Measurements from ENCODE around the gene FBL. TPM values are rescaled to one million over a fixed set of nuclear protein-coding genes. Genes with fewer than 3 reads are reported as not detected.

FBL gene
- total RNA-seq, 1 experiment from 2014 or later, result 437 TPM

DNA sequence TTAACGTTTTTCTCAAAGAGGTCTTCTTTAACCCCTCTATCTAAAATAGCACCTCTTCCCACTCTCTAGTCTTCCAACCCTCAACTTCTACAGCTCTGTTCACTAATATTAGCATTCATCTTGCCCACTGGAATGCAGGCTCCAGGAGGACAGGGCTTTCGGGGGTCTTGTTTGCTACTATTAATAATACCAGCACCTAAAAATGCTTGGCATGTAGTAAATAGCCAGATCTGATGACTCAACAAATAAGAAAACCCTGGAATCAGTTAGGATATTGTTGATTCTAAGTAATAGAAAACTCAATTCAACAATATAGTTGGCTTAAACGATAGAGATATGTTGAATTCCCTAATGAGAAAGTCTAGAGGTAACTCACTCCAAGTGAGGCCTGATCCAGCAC lies 26.4 kb downstream of the FBL start:
- Histone ChIP-seq H3F3A (ENCODE audit: insufficient read depth, low read depth) (no peaks in the 10 kb centered on the region), H3K27ac (no peak overlapping the region), H3K4me1 (replicated peaks; ENCODE audit: insufficient read depth) (no peaks in the 10 kb centered on the region), H3K36me3 (ENCODE audit: low read depth) (no peaks in the 10 kb centered on the region), H3K4me2 (no peak overlapping the region), H3K9me2 (ENCODE audit: insufficient read depth) (no peaks in the 10 kb centered on the region), H3K4me3 (no peak overlapping the region), H3K79me2 (ENCODE audit: low read depth) (no peaks in the 10 kb centered on the region), H4K20me1 (ENCODE audit: insufficient read depth) (no peaks in the 10 kb centered on the region), H2AFZ (no peak overlapping the region), H3K9me3 (ENCODE audit: insufficient read depth, low read depth) (no peaks in the 10 kb centered on the region), H3K27me3 (ENCODE audit: insufficient read depth, low read depth) (no peaks in the 10 kb centered on the region)
- BruUV-seq (replicated peaks), result no TSS peak
- no peak for DNase-seq
- intact Hi-C loops (cut with micrococcal nuclease; ENCODE audit: unreplicated experiment), result no loop called here
- ChIA-PET POLR2A (ENCODE audit: unreplicated experiment) (no interaction called here), CTCF (interaction anchor here (0.5 kb wide), 1 partner anchor 15 kb away, joined by 5 read pairs; no protein-coding TSS in a partner anchor)
- TF ChIP-seq, protein P1, sequence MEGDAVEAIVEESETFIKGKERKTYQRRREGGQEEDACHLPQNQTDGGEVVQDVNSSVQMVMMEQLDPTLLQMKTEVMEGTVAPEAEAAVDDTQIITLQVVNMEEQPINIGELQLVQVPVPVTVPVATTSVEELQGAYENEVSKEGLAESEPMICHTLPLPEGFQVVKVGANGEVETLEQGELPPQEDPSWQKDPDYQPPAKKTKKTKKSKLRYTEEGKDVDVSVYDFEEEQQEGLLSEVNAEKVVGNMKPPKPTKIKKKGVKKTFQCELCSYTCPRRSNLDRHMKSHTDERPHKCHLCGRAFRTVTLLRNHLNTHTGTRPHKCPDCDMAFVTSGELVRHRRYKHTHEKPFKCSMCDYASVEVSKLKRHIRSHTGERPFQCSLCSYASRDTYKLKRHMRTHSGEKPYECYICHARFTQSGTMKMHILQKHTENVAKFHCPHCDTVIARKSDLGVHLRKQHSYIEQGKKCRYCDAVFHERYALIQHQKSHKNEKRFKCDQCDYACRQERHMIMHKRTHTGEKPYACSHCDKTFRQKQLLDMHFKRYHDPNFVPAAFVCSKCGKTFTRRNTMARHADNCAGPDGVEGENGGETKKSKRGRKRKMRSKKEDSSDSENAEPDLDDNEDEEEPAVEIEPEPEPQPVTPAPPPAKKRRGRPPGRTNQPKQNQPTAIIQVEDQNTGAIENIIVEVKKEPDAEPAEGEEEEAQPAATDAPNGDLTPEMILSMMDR (conservative IDR thresholded peaks at IDR 0.05), result no peak
- no peak for TF ChIP-seq EZH2 (IDR thresholded peaks at IDR 0.05; ENCODE audit: low read depth)

DNA sequence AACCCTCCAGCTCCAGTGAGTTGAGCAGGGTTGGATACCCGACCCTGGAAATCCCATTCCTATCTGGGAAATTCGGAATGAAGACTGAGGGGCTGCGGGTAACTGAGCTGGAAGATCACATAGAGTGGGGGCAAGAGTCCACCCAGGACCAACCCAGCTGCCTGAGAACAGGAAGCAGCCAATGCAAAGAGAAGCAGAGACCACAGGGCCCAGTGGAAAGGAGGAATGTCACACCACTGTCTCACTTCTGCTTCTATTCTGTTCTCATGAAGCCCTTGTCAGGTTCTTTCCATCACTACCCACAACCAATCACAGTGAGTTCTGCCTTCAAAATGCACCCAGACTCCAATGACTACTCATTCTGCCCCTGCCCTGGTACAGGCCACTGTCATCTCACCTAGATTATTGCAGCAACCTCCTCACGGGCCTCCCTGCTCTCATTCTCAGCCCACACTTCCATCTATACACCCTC lies 27.5 kb downstream of the FBL start:
- Histone ChIP-seq H3K36me3 (ENCODE audit: low read depth) (no peaks in the 10 kb centered on the region), H3K79me2 (ENCODE audit: low read depth) (no peaks in the 10 kb centered on the region), H3F3A (ENCODE audit: insufficient read depth, low read depth) (no peaks in the 10 kb centered on the region), H3K4me1 (replicated peaks; ENCODE audit: insufficient read depth) (no peaks in the 10 kb centered on the region), H3K4me2 (no peak overlapping the region), H3K4me3 (no peak overlapping the region), H4K20me1 (ENCODE audit: insufficient read depth) (no peaks in the 10 kb centered on the region), H2AFZ (no peak overlapping the region), H3K27me3 (ENCODE audit: insufficient read depth, low read depth) (no peaks in the 10 kb centered on the region), H3K9me2 (ENCODE audit: insufficient read depth) (no peaks in the 10 kb centered on the region), H3K27ac (no peak overlapping the region), H3K9me3 (ENCODE audit: insufficient read depth, low read depth) (no peaks in the 10 kb centered on the region)
- TF ChIP-seq, protein P1 (conservative IDR thresholded peaks at IDR 0.05), result no peak
- TF ChIP-seq EZH2 (IDR thresholded peaks at IDR 0.05; ENCODE audit: low read depth), result no peak
- no TSS peak for BruUV-seq (replicated peaks)
- intact Hi-C loops (cut with micrococcal nuclease; ENCODE audit: unreplicated experiment), result no loop called here
- POLR2A ChIA-PET (ENCODE audit: unreplicated experiment), result no interaction called here
- CTCF ChIA-PET, result no interaction called here
- no peak for DNase-seq

- no peak overlapping the region for H3K4me2 ChIP-seq
Observed at GRCh38 chr19:39817888-39818561, 28.2 kb downstream of the FBL start.

More at GRCh38 chr19:39817888-39818561, 28.2 kb downstream of the FBL start:
- no peak for DNase-seq
- H3K79me2 ChIP-seq (ENCODE audit: low read depth), result no peaks in the 10 kb centered on the region
- no peak overlapping the region for H3K27ac ChIP-seq
- ChIA-PET CTCF (no interaction called here), POLR2A (ENCODE audit: unreplicated experiment) (no interaction called here)
- no peaks in the 10 kb centered on the region for H3F3A ChIP-seq (ENCODE audit: insufficient read depth, low read depth)
- H3K9me3 ChIP-seq (ENCODE audit: insufficient read depth, low read depth), result no peaks in the 10 kb centered on the region
- BruUV-seq (replicated peaks), result no TSS peak
- H3K27me3 ChIP-seq (ENCODE audit: insufficient read depth, low read depth), result no peaks in the 10 kb centered on the region
- no peak overlapping the region for H3K4me3 ChIP-seq
- no peaks in the 10 kb centered on the region for H3K9me2 ChIP-seq (ENCODE audit: insufficient read depth)
- no peak for TF ChIP-seq EZH2 (IDR thresholded peaks at IDR 0.05; ENCODE audit: low read depth)
- TF ChIP-seq, protein P1 (conservative IDR thresholded peaks at IDR 0.05), result no peak
- no peaks in the 10 kb centered on the region for H4K20me1 ChIP-seq (ENCODE audit: insufficient read depth)
- no peaks in the 10 kb centered on the region for H3K36me3 ChIP-seq (ENCODE audit: low read depth)
- no peaks in the 10 kb centered on the region for H3K4me1 ChIP-seq (replicated peaks; ENCODE audit: insufficient read depth)
- H2AFZ ChIP-seq, result no peak overlapping the region
- intact Hi-C loops (cut with micrococcal nuclease; ENCODE audit: unreplicated experiment), result no loop called here

Data from PC-9 (cell line).